Heart left ventricle (tissue), 13 donors: ENCODE data around the gene PRRX2.

Source experiments
- POLR2A ChIP-seq, 2 donors: fragments of 450-650 bp; IDR thresholded peaks; one replicate each; pipeline ENCODE4 v1.6.1; 2017; ENCODE audit warnings: antibody characterized with exemption in 2 of 2, mild to moderate bottlenecking in 2 of 2, moderate library complexity in 2 of 2
- TF ChIP-seq, protein P1 (sequence below), 12 donors: fragments of 200-600 bp; sonication (generic) in 4 of 12; IDR thresholded peaks; one replicate each; pipeline versions ENCODE4 v1.5.0 to v1.8.0; 2018 to 2022; ENCODE audit warnings: antibody characterized with exemption in 12 of 12, mild to moderate bottlenecking in 5 of 12
- donor health status: ischemic (EF 13 %, LVEDD 7.1; RV severe dilation, severe dysfunction).
- donor health status: DM: no; HTN: yes; CAD: no.
- donor health status: DM: no; HTN: no; CAD: no.
- donor health status: ischemic (EF 25% LVEDD 6.9; RV normal size, moderate dysfunction).
- donor health status: ischemic (EF 25% LVEDD 5.7; RV mildly dilated, moderate dysfunction).
- donor health status: ischemic (EF 35%, LVEDD 5.7; RV mildly dilated, moderate dysfunction).
- donor health status: nonischemic (EF 11% LVEDD 7.7; RV severe dilation, severe dysfunction).
- donor health status: DM: yes; HTN: yes; CAD: no.
- donor health status: PGD.
- donor health status: ischemic (EF 29% LVEDD 5.4; RV normal size, mild dysfunction).
- donor health status: nonischemic (EF 23%, LVEDD 6.1; RV moderate dilation, normal function).

DNA sequence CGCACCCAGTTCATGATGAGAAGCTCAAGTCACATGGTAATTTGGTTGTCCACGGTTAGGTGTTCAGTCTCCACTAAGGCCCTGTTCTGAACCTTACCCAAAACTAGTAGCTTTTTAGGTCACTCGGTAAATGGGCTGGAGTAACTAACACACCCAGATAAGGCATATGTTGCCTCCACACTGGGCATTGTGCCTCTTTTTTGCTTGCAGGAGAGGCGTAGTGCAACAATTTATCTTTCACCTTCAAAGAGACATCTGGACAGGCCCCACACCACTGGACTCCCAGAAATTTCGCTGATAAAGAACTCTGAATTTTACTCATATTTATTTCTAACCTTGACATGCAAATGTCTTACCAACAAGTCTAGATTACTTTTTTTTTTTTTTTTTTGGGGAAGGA lies 104.2 kb downstream of the PRRX2 start:
- no peak for TF ChIP-seq POLR2A (IDR thresholded peaks at IDR 0.05)
- TF ChIP-seq, protein P1, sequence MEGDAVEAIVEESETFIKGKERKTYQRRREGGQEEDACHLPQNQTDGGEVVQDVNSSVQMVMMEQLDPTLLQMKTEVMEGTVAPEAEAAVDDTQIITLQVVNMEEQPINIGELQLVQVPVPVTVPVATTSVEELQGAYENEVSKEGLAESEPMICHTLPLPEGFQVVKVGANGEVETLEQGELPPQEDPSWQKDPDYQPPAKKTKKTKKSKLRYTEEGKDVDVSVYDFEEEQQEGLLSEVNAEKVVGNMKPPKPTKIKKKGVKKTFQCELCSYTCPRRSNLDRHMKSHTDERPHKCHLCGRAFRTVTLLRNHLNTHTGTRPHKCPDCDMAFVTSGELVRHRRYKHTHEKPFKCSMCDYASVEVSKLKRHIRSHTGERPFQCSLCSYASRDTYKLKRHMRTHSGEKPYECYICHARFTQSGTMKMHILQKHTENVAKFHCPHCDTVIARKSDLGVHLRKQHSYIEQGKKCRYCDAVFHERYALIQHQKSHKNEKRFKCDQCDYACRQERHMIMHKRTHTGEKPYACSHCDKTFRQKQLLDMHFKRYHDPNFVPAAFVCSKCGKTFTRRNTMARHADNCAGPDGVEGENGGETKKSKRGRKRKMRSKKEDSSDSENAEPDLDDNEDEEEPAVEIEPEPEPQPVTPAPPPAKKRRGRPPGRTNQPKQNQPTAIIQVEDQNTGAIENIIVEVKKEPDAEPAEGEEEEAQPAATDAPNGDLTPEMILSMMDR (IDR thresholded peaks at IDR 0.05), result no peak
